Ascending aorta (tissue), 2 donors: ENCODE results near the gene LGALSL. TPM values are rescaled to one million over a fixed set of nuclear protein-coding genes. Genes with fewer than 3 reads are reported as not detected.

Experiments
- DNase-seq, 2 donors: peaks; one replicate each; pipeline ENCODE4 v3.0.0-alpha.2; 2019; ENCODE audit warnings: low spot score in 2 of 2
- H3K27ac ChIP-seq, 2 donors: fragments of 200-600 bp; sonication (generic); one replicate each; pipeline ENCODE4 v1.5.1; 2016 to 2017; ENCODE audit warnings: mild to moderate bottlenecking in 1 of 2
- H3K27me3 ChIP-seq: fragments of 200-600 bp; sonication (generic); one replicate; pipeline ENCODE4 v1.5.1; 2017
- H3K36me3 ChIP-seq, 2 donors: fragments of 200-600 bp; sonication (generic); one replicate each; pipeline ENCODE4 v1.5.1; 2016
- H3K4me1 ChIP-seq, 2 donors: fragments of 200-600 bp; sonication (generic); one replicate each; pipeline ENCODE4 v1.5.1; 2016 to 2017; ENCODE audit warnings: mild to moderate bottlenecking in 1 of 2
- H3K4me3 ChIP-seq, 2 donors: fragments of 200-600 bp; sonication (generic); one replicate each; pipeline ENCODE4 v1.5.1; 2016 to 2017; ENCODE audit warnings: mild to moderate bottlenecking in 1 of 2
- H3K9me3 ChIP-seq, 2 donors: fragments of 200-600 bp; sonication (generic); one replicate each; pipeline ENCODE4 v1.5.1; 2016
- CTCF ChIP-seq, 3 experiments: fragments of 200-600 bp in 2 of 3; fragments of 450-650 bp in 1 of 3; sonication (generic) in 2 of 3; IDR thresholded peaks; one replicate each; pipeline ENCODE4 v1.5.1; 2016 to 2019; ENCODE audit warnings: antibody characterized with exemption in 3 of 3, mild to moderate bottlenecking in 1 of 3, moderate library complexity in 1 of 3
- intact Hi-C: fragments of 100-400 bp; cut with DNase I; formaldehyde crosslinking; loops from one replicate; pipeline ENCODE4 v1.15.1; 2023
- total RNA-seq: library from RNA; depleted of rRNA; stranded (reverse); fragments of >200 nt; gene quantifications from one replicate; pipeline ENCODE4 v1.1.0, GENCODE V29; 2016

LGALSL gene
- total RNA-seq, 1 donor from 2014 or later: 35.4 TPM

- H3K9me3 ChIP-seq: no peaks in the 10 kb centered on the region
- H3K4me3 ChIP-seq: no peak overlapping the region
- DNase-seq: no peak
- no peak for TF ChIP-seq CTCF (IDR thresholded peaks at IDR 0.05)
- H3K36me3 ChIP-seq: no peaks in the 10 kb centered on the region
- H3K27ac ChIP-seq: no peak overlapping the region
- H3K4me1 ChIP-seq: peaks cover 0 to 17% of the 10 kb centered on the region in 2 donors
- H3K27me3 ChIP-seq: no peaks in the 10 kb centered on the region
- intact Hi-C loops: loop anchor here (10.0 kb wide), 1 partner anchor 434 kb away; no protein-coding TSS in a partner anchor
Measured at GRCh38 chr2:64489081-64489751, 35.3 kb downstream of the LGALSL start.

GRCh38 chr2:64491426-64491825 lies 37.5 kb downstream of the LGALSL start:
- DNase-seq: no peak
- H3K27ac ChIP-seq: peak overlapping the region; percentile 58 to 61

DNA sequence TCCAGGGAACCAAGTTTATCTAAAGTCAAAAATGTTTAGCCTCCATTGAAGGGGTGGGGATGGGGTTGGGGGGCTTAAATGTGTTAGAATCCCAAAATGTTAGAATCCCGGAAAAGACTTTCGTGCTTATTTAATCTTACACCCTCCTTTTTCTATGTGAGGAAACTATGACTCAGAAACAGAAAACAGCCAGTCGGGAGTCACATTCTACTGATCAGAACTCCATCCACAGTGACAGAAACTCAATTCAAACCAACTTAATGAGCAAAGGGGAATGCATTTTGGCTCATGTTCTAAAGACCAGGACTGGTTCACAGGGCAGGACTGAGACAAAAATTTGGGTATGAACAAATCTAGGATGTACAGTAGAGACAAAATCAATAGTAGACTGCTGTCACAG lies 38.3 kb downstream of the LGALSL start:
- peaks cover 0 to 17% of the 10 kb centered on the region in 2 donors for H3K4me1 ChIP-seq
- intact Hi-C loops: no loop called here
- TF ChIP-seq CTCF (IDR thresholded peaks at IDR 0.05): no peak
- no peaks in the 10 kb centered on the region for H3K9me3 ChIP-seq
- H3K4me3 ChIP-seq: no peak overlapping the region
- H3K27ac ChIP-seq: peak overlapping the region; percentile 58 to 61
- DNase-seq: no peak
- H3K27me3 ChIP-seq: no peaks in the 10 kb centered on the region
- no peaks in the 10 kb centered on the region for H3K36me3 ChIP-seq

More at GRCh38 chr2:64491426-64491825, 37.5 kb downstream of the LGALSL start:
- no peak overlapping the region for H3K4me3 ChIP-seq
- H3K36me3 ChIP-seq: no peaks in the 10 kb centered on the region
- intact Hi-C loops: no loop called here
- no peaks in the 10 kb centered on the region for H3K27me3 ChIP-seq
- no peaks in the 10 kb centered on the region for H3K9me3 ChIP-seq
- TF ChIP-seq CTCF (IDR thresholded peaks at IDR 0.05): no peak
- H3K4me1 ChIP-seq: peaks cover 0 to 17% of the 10 kb centered on the region in 2 donors

GRCh38 chr2:64492821-64493220 lies 38.9 kb downstream of the LGALSL start:
- no peak for DNase-seq
- Histone ChIP-seq H3K4me3 (no peak overlapping the region), H3K36me3 (no peaks in the 10 kb centered on the region), H3K9me3 (no peaks in the 10 kb centered on the region), H3K27ac (peak overlapping the region in 1 of 2 donors; percentile 58), H3K27me3 (no peaks in the 10 kb centered on the region), H3K4me1 (peaks cover 0 to 17% of the 10 kb centered on the region in 2 donors)
- intact Hi-C loops: no loop called here
- no peak for TF ChIP-seq CTCF (IDR thresholded peaks at IDR 0.05)

GRCh38 chr2:64493788-64494187 lies 39.8 kb downstream of the LGALSL start:
- Histone ChIP-seq H3K27me3 (no peaks in the 10 kb centered on the region), H3K9me3 (no peaks in the 10 kb centered on the region), H3K4me1 (peaks cover 0 to 14% of the 10 kb centered on the region in 2 donors), H3K27ac (no peak overlapping the region), H3K36me3 (no peaks in the 10 kb centered on the region), H3K4me3 (no peak overlapping the region)
- DNase-seq: no peak
- no peak for TF ChIP-seq CTCF (IDR thresholded peaks at IDR 0.05)
- intact Hi-C loops: no loop called here
